Effector memory CD4-positive, alpha-beta T cell (primary cell): Measurements from ENCODE around the gene HSPD1.
"Not testable (repeated sequence)": the region's sequence is repeated elsewhere in the genome, so short reads cannot be mapped to it uniquely, and the experiment has no call there.

Experiments used
- DNase-seq, 3 donors: peaks; one replicate each; pipeline ENCODE4 v3.0.0-alpha.2; 2020
- H3K27ac ChIP-seq: 2 replicates; pipeline ENCODE4 v1.7.0; 2013; ENCODE audit warnings: mild to moderate bottlenecking, low read length, moderate library complexity; ENCODE audit not compliant: insufficient read depth, poor library complexity, severe bottlenecking
- H3K27me3 ChIP-seq: replicated peaks from 2 replicates; pipeline ENCODE4 v1.7.0; 2013; ENCODE audit warnings: mild to moderate bottlenecking, low read length; ENCODE audit not compliant: insufficient read depth, control insufficient read depth, poor library complexity, severe bottlenecking
- H3K36me3 ChIP-seq: 2 replicates; pipeline ENCODE4 v1.7.0; 2013; ENCODE audit warnings: mild to moderate bottlenecking, low read length, moderate library complexity; ENCODE audit not compliant: control insufficient read depth, insufficient read depth
- H3K4me1 ChIP-seq: 2 replicates; pipeline ENCODE4 v1.7.0; 2013; ENCODE audit warnings: low read length, mild to moderate bottlenecking; ENCODE audit not compliant: control insufficient read depth, insufficient read depth, poor library complexity, severe bottlenecking
- H3K4me3 ChIP-seq: 2 replicates; pipeline ENCODE4 v1.7.0; 2013; ENCODE audit warnings: low read length, low read depth, mild to moderate bottlenecking; ENCODE audit not compliant: insufficient read depth, poor library complexity, severe bottlenecking
- H3K9me3 ChIP-seq: 2 replicates; pipeline ENCODE4 v1.7.0; 2013; ENCODE audit warnings: mild to moderate bottlenecking, low read length, moderate library complexity; ENCODE audit not compliant: control insufficient read depth

HSPD1 gene

DNA sequence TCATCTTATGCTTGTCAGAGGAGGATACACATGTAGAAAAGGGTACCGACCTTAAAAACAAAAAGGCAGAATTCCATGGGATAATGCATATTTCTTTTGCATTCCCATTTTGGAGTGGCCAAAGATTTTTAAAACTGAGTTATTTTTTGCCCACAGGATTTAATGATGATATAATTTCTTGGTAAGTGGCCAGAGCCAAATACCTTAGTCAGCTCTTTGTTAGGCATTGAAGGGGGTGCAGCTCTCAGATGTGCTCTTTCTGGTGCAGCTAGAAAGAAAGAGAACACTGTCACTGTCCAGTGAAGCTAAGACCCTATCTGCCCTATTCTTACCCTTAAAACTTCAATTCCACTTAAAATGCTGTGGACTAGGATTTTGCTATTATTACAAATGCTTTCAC is 35.5 kb downstream of the HSPD1 start:
- Histone ChIP-seq H3K27me3 (no peaks in the 10 kb centered on the region), H3K9me3 (no peaks in the 10 kb centered on the region), H3K4me3 (no peak overlapping the region), H3K27ac (no peak overlapping the region), H3K36me3 (peaks cover 49% of the 10 kb centered on the region), H3K4me1 (no peaks in the 10 kb centered on the region)
- no peak for DNase-seq

GRCh38 chr2:197461057-197461456 is 38.6 kb downstream of the HSPD1 start:
- H3K36me3 ChIP-seq, result peaks cover 39% of the 10 kb centered on the region
- no peaks in the 10 kb centered on the region for H3K4me1 ChIP-seq
- H3K9me3 ChIP-seq, result no peaks in the 10 kb centered on the region
- no peak overlapping the region for H3K4me3 ChIP-seq
- H3K27me3 ChIP-seq, result no peaks in the 10 kb centered on the region
- DNase-seq, result no peak
- H3K27ac ChIP-seq, result no peak overlapping the region

DNA sequence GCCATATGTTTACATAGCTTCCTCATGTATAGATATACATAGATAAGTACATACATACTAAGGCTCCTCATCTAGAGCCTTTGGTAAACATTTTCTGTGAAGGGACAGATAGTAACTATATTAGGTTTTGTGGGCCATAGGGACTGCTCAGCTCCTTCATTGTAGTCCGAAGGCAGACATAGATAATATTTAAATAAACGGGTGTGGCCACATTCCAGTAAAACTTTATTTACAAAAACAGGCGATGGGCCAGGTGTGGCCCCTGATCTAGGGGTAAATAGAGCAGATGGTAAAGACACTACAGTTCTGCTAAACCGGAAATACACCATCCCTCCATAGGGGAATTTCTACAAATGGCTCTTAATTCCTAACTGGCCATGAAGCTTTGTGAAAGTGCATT is 39.0 kb downstream of the HSPD1 start:
- Histone ChIP-seq H3K27me3 (no peaks in the 10 kb centered on the region), H3K4me3 (no peak overlapping the region), H3K9me3 (no peaks in the 10 kb centered on the region), H3K36me3 (peaks cover 39% of the 10 kb centered on the region), H3K4me1 (no peaks in the 10 kb centered on the region), H3K27ac (no peak overlapping the region)
- no peak for DNase-seq

DNA sequence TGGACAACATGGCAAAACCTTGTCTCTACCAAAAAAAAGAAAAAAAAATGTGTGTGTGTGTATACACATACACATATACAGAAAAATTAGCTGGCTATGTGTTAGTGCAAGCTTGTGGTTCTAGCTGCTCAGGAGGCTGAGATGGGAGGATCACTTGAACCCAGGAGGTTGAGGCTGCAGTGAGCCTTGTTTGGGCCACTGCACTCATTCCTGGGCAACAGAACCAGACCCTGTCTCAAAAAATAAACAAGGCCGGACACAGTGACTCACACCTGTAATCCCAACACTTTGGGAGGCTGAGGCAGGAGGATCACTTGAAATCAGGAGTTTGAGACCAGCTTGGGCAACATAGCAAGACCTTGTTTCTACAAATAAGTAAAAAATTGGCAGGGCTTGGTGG is 44.2 kb downstream of the HSPD1 start:
- Histone ChIP-seq H3K36me3 (peaks cover 14% of the 10 kb centered on the region), H3K4me1 (peaks cover 19% of the 10 kb centered on the region), H3K27me3 (no peaks in the 10 kb centered on the region), H3K4me3 (no peak overlapping the region), H3K9me3 (no peaks in the 10 kb centered on the region), H3K27ac (no peak overlapping the region)
- no peak for DNase-seq

- Histone ChIP-seq H3K36me3 (peaks cover 10% of the 10 kb centered on the region), H3K27ac (peak overlapping the region; percentile 100), H3K4me3 (peak overlapping the region; percentile 94), H3K27me3 (no peaks in the 10 kb centered on the region), H3K4me1 (peaks cover 19% of the 10 kb centered on the region), H3K9me3 (no peaks in the 10 kb centered on the region)
- no peak for DNase-seq
Measured at GRCh38 chr2:197454923-197455322, 44.7 kb downstream of the HSPD1 start.

DNA sequence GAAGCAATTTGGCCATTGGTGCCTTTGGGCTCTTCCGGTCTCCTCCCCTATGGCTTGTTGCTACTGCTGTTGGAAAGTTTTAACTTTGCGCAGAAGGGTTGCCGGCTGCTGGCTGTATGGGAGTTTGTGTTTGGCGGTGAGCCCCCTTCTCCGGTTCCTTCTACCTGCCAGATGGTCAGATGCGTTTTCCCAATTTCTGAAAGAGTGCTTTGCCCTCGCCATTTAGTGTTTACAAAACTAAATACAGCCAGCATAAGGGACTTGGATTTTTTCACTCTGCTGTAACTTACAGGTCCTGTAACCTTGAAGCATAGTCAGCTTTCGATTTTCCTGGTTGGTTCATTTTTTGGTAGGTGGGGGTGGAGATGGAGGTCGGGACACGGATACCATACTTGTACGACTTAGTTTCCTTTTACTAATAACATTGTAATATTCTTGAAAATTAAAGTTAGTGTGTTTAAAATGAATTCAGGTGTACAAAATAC is 45.7 kb downstream of the HSPD1 start:
- Histone ChIP-seq H3K4me3 (peak overlapping the region; percentile 94), H3K36me3 (peaks cover 1% of the 10 kb centered on the region), H3K27ac (peak overlapping the region; percentile 100), H3K9me3 (no peaks in the 10 kb centered on the region), H3K27me3 (no peaks in the 10 kb centered on the region), H3K4me1 (peaks cover 19% of the 10 kb centered on the region)
- no peak for DNase-seq

GRCh38 chr2:197453123-197453913 is 46.3 kb downstream of the HSPD1 start, which contains the start of gene COQ10B:
TSS of gene COQ10B (plus strand) at chr2:197453552. CDS start at chr2:197453561, 9 bp downstream.
- H3K36me3 ChIP-seq, result no peaks in the 10 kb centered on the region
- peak; percentile 98 for DNase-seq
- H3K27me3 ChIP-seq, result no peaks in the 10 kb centered on the region
- peaks cover 19% of the 10 kb centered on the region for H3K4me1 ChIP-seq
- H3K4me3 ChIP-seq, result peak within 1 kb of the TSS; percentile 94
- H3K9me3 ChIP-seq, result no peaks in the 10 kb centered on the region
- H3K27ac ChIP-seq, result peak within 1 kb of the TSS; percentile 100

- no peaks in the 10 kb centered on the region for H3K27me3 ChIP-seq
- no peaks in the 10 kb centered on the region for H3K9me3 ChIP-seq
- peak overlapping the region; percentile 100 for H3K27ac ChIP-seq
- DNase-seq, result no peak
- H3K4me3 ChIP-seq, result peak overlapping the region; percentile 94
- peaks cover 19% of the 10 kb centered on the region for H3K4me1 ChIP-seq
- no peaks in the 10 kb centered on the region for H3K36me3 ChIP-seq
Measured at GRCh38 chr2:197452754-197453122, 46.9 kb downstream of the HSPD1 start.

DNA sequence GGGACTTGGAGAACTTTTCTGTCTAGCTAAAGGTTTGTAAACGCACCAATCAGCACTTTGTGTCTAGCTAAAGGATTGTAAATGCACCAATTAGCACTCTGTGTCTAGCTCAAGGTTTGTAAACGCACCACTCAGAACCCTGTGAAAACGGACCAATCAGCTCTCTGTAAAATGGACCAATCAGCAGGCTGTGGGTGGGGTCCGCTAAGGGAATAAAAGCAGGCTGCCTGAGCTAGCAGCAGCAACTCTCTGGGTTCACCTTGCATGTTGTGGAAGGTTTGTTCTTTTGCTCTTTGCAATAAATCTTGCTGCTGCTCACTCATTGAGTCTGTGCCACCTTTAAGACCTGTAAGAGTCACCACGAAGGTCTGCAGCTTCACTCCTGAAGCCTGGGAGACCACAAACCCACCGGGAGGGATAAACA is 48.7 kb downstream of the HSPD1 start:
- not testable (repeated sequence) for H3K27me3 ChIP-seq, DNase-seq, H3K4me3 ChIP-seq, H3K9me3 ChIP-seq, H3K27ac ChIP-seq, H3K36me3 ChIP-seq
- peaks cover 19% of the 10 kb centered on the region for H3K4me1 ChIP-seq

GRCh38 chr2:197450465-197450864 is 49.2 kb downstream of the HSPD1 start:
- H3K4me1 ChIP-seq, result peaks cover 18% of the 10 kb centered on the region
- H3K9me3 ChIP-seq, result no peaks in the 10 kb centered on the region
- no peaks in the 10 kb centered on the region for H3K36me3 ChIP-seq
- no peaks in the 10 kb centered on the region for H3K27me3 ChIP-seq
- DNase-seq, result no peak
- no peak overlapping the region for H3K27ac ChIP-seq
- no peak overlapping the region for H3K4me3 ChIP-seq
